Measurements from ENCODE around the gene CDKAL1.

GRCh38 chr6:20673458-20673857 lies 139.2 kb downstream of the CDKAL1 start:
- TF ChIP-seq CTCF (conservative IDR thresholded peaks at IDR 0.05) = no peak
- TF ChIP-seq EZH2 (IDR thresholded peaks at IDR 0.05; ENCODE audit: low read depth) = no peak
